ENCODE results near the gene NNT.

GRCh38 chr5:43561356-43561755 lies 41.6 kb upstream of the NNT start:
- TF ChIP-seq, protein P1, sequence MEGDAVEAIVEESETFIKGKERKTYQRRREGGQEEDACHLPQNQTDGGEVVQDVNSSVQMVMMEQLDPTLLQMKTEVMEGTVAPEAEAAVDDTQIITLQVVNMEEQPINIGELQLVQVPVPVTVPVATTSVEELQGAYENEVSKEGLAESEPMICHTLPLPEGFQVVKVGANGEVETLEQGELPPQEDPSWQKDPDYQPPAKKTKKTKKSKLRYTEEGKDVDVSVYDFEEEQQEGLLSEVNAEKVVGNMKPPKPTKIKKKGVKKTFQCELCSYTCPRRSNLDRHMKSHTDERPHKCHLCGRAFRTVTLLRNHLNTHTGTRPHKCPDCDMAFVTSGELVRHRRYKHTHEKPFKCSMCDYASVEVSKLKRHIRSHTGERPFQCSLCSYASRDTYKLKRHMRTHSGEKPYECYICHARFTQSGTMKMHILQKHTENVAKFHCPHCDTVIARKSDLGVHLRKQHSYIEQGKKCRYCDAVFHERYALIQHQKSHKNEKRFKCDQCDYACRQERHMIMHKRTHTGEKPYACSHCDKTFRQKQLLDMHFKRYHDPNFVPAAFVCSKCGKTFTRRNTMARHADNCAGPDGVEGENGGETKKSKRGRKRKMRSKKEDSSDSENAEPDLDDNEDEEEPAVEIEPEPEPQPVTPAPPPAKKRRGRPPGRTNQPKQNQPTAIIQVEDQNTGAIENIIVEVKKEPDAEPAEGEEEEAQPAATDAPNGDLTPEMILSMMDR (IDR thresholded peaks at IDR 0.05): no peak
- TF ChIP-seq POLR2AphosphoS5 (IDR thresholded peaks at IDR 0.05): no peak
- TF ChIP-seq POLR2A (IDR thresholded peaks at IDR 0.05): no peak
- TF ChIP-seq EP300 (IDR thresholded peaks at IDR 0.05): no peak
